GM19025 (cell line): ENCODE results near the gene FBXO22.
"Not testable (repeated sequence)": the region's sequence is repeated elsewhere in the genome, so short reads cannot be mapped to it uniquely, and the experiment has no call there.

Source experiments
- ATAC-seq: cut with Tn5 transposase; IDR thresholded peaks from one replicate; pipeline ENCODE4 v1.9.1; 2021; ENCODE audit warnings: mild to moderate bottlenecking, low read depth, moderate library complexity; ENCODE audit not compliant: unreplicated experiment

The FBXO22 gene

GRCh38 chr15:75903331-75904239, at the start of gene FBXO22:
Gene FBXO22, plus strand, starts transcription at chr15:75903878. Its CDS starts 86 bp downstream, at chr15:75903964.
- ATAC-seq = peak; percentile 91

DNA sequence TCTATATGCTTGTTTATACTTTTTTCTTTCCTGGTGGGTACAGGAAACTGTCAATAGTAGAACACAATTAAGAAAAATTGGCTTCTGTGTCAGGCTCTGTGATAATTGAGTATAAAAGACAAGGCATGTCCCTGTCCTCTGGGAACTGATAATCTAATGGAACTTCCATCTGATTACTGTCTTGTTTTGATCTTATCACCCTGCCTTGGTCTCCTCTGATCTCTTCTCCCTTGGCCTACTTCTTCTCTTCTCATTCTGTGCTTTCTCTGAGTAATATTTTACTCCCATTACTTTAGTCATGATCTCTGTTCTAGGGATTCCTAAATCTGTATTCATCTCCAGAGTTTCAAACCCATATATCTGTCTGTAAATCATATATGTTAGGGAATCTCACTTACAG, 45.8 kb upstream of the FBXO22 start:
- ATAC-seq = no peak

DNA sequence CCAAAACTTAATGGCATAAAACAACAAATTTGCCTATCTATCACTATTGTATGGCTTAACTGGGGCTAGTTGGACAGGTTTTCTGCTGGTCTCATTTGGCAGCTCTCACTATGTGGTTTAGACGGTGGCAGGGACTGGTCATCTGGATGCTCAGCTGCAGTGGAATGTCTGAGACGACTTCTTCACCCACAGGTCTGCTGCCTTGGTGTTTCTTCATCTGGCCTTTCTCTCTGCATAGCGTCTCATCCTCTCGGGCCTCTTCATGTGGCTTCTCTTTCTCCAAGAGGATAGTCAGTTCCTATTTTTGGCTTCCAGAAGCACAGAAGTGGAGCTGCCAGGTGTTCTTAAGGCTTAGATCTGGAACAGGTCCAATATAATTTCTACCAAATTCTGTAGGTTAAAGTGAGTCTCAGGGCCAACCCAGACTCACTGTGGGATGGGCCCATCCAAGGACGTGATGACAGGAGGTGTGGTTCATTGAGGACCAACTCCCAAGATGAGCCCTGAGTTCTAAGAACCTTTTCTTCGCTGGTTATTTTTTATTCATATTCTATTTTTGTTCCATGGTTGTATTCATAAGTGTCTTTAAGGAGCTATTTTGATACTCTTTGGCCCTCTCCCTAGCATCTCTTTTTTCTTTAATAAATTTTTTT, 41.8 kb upstream of the FBXO22 start:
- no peak for ATAC-seq

DNA sequence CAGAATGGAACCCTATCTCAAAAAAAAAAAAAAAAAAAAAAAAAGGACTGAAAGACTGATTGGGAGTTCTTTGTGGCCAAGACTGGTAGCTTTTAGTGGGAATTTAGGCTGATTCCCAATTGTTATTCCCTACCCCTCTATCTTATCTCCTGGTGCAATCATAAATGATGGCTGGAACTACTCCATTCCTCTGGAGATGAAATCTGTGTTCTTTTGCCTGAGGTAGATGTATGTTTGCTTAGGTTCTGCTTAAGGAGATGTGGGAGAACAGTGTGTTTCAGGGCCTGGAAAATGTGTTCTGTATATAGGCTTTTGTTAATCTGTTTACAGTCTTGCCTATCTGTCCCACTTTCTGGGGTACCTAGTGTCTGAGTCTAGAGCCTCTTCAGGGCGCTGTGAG, 40.9 kb upstream of the FBXO22 start:
- ATAC-seq = no peak

- ATAC-seq = no peak
Observed at GRCh38 chr15:75864213-75865059, 39.2 kb upstream of the FBXO22 start.

DNA sequence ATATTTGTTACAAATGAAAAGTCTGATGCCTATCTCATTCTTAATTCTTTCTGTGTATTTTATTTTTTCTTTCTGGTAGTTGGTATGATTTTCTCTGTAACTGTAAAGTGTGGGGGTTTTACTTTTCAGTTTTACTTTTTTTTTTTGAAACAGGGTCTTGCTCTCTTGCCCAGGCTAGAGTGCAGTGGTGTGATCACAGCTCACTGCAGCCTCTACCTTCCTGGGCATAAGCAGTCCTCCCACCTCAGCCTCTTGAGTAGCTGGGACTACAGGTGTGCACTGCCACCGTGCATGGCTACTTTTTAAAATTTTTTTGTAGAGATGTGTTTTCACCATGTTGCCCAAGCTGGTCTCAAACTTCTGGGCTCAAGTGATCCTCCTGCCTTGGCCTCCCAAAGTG, 37.6 kb upstream of the FBXO22 start:
- not testable (repeated sequence) for ATAC-seq

DNA sequence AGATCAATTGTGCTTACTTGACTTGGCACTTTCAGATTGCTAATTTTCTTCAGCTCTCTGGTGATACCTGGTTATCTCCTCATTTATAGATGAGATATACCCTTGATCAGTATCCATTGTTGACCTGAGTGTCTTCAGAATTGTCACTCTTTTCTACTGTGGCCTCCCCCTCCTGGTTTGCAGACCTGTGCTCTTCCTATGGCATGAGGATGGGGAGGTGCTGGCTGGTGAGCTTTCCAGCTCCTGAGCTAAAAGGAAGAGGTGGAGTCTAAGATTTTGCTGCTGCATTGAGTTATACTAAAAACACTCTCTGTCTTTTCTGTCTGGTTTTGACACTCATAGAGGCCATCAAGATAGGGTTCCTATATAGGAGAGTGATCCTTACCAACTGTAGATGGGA, 36.8 kb upstream of the FBXO22 start:
- no peak for ATAC-seq

GRCh38 chr15:75867449-75867848, 36.2 kb upstream of the FBXO22 start:
- ATAC-seq = no peak

DNA sequence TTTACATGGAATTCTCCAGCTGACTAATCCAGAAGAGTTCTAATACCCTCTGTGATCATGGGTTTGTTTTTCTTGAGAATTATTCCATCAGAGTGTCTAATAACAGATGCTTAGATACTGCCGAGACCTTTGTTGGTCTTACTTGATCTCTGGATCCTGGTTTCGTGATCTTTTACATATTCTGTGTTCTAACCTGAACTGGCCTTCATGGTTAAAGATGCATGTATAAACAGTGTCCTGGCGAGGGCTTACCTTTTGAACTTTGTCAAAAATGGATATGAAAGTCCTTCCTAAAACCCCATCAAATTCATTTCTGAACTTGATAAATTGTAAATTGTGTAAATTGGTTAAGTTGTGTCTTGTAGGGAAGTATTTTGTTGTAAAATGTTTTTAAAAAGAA, 35.7 kb upstream of the FBXO22 start:
- ATAC-seq = no peak

GRCh38 chr15:75869446-75869845, 34.2 kb upstream of the FBXO22 start:
- no peak for ATAC-seq

DNA sequence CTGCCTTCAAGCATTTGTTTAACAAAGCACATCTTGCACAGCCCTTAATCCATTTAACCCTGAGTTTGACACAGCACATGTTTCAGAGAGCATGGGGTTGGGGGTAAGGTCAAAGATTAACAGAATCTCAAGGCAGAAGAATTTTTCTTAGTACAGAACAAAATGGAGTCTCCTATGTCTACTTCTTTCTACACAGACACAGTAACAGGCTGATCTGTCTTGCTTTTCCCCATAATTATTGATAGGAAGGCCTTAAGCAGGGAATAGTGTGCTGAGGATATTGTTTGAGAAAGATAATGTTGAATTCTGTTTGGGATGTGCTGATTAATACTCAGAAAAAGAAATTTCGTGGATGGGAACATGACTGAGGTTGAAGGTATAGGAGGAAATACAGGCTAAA, 32.1 kb upstream of the FBXO22 start:
- not testable (repeated sequence) for ATAC-seq

- no peak for ATAC-seq
Observed at GRCh38 chr15:75872403-75872990, 31.2 kb upstream of the FBXO22 start.

DNA sequence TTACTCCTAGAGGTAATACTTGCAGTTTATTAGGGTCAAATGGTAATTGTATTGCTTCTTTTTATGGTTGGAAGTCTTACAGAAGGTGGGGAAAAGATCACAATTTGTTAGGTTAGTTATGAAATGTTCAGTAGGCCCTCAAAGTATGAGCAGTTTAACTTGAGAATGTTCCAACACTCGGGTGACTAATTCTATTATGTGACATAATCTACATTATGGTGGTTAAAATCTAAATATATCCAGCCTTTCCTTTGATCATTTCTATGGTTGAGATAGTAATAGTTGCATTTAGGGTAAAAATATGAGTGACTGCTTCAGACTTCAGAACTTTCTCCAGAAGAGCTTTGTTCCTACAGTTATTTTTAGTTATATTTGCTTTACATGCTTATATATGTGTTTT, 19.6 kb upstream of the FBXO22 start:
- ATAC-seq = no peak

DNA sequence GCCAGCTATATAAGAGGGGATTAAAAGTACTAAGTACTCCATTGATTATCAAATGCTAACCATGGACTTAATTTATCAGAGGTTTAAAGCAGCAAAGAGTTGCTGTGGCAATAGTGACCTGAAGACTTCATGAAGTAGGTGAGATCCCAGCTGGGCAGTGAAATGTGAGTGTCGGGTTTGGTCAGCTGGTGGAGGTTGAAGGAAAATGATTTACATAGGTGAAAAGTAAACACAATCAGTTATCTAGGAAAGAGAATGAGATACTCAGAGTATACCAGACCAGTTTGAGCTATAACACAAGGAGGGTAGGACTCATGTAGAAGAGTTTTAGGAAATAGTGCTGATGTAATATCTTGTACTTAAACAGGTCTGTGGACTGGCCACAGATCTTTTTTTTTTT, 16.5 kb upstream of the FBXO22 start:
- no peak for ATAC-seq

DNA sequence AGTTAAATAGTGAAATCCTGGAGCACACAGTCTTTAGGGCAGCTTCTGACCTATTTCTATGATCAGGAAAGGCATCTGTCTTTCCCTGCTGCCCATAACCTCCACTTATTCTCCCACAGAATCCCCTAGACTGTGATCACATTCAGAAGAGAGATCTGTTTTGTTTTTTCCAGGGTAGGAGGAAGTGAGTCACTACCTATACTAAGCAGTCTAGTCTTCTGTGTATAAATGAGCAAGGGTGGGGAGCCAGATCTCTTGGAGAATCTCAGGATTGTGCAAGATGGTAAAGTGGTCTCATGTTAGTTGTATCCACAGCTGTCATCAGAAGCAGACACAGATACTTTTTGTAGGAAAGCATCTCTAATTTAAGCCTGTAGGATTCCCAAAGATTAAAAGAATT, 11.8 kb upstream of the FBXO22 start:
- no peak for ATAC-seq

DNA sequence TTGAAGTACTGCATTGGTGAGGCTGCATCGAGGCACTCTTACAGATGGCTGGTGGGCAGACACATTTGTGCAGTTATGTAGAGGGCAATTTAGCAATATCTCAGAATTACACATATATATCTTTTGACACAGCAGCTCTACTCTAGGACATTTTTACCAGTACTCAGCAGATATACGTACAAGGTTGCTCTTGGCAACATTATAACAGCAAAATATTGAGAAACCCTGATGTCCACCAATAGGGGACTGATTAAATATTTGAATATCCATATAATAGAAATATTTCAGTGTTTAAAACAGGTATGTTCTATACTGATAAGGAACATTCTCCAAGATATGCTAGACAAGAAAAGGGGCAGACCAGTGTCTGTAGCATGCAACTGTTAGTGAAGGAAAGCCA, 7.9 kb upstream of the FBXO22 start:
- ATAC-seq = no peak

GRCh38 chr15:75900577-75900976, 3.1 kb upstream of the FBXO22 start:
- no peak for ATAC-seq

DNA sequence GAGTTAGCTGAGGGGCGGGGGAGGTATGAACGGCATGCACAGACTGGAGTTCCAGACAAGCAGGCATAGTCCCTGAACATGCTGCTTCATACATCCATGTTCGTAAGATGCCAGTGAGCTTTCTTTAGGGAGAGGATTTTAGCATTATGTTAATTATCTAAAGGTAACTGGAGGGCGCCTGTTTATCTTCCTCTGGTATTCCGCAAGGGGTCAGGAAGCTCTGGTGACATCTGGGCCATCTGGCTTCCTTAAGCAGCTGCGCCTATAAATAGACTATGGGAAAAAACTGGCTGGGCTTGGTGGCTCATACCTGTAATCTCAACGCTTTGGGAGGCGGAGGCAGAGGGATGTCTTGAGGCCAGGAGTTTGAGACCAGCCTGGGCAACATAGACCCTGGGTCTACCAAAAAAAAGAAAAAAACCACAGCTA, 1.5 kb upstream of the FBXO22 start:
- ATAC-seq = no peak

- ATAC-seq = no peak
Observed at GRCh38 chr15:75905231-75905630, 1.6 kb downstream of the FBXO22 start.

GRCh38 chr15:75910355-75910754, 6.7 kb downstream of the FBXO22 start:
- ATAC-seq = not testable (repeated sequence)

DNA sequence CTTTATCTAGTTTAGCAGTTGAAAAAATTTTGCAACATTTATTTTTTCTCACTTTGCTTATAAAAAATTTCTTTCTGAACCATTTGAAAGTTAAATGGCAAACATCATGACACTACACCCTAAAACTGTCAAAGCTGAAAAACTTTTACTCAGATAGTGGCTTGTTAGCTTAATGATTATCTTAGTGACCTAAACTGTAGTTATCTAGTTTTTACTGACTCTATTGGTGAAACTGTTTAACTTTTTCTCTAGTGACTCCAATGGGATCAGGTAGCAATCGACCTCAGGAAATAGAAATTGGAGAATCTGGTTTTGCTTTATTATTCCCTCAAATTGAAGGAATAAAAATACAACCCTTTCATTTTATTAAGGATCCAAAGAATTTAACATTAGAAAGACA, 13.3 kb downstream of the FBXO22 start:
- no peak for ATAC-seq
